EH (cell line): Measurements from ENCODE around the gene IDH3A.
A peak's percentile ranks its signal among the peaks of the same experiment; 100 is the strongest.

ENCODE experiments used
- DNase-seq: peaks from one replicate; pipeline ENCODE4 v3.0.0-alpha.2; 2015; ENCODE audit warnings: low read depth

IDH3A gene

GRCh38 chr15:78149068-78149804, at the start of gene IDH3A:
Gene IDH3A, plus strand, starts transcription at chr15:78149362. Its CDS starts 42 bp downstream, at chr15:78149404.
- DNase-seq, result peak; percentile 96

DNA sequence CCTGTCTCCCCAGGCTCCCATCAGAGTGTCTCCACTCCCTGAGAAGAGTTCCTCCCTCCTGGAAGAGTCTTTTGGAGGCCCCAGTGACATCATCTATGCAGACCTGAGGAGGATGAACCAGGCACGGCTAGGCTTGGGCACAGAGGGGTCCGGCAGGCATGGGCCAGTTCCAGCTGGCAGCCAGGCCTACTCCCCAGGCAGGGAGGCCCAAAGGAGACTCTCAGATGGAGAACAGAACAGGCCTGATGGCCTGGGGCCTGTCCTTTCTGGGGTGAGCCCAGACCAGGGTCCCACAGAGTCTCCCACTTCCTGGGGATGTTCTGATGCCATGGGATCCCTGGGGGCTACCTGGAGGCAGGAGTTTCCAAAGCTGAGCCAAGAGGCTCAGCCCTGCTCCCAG, 48.3 kb upstream of the IDH3A start:
- no peak for DNase-seq

GRCh38 chr15:78101423-78102105, 47.6 kb upstream of the IDH3A start:
- DNase-seq, result no peak

DNA sequence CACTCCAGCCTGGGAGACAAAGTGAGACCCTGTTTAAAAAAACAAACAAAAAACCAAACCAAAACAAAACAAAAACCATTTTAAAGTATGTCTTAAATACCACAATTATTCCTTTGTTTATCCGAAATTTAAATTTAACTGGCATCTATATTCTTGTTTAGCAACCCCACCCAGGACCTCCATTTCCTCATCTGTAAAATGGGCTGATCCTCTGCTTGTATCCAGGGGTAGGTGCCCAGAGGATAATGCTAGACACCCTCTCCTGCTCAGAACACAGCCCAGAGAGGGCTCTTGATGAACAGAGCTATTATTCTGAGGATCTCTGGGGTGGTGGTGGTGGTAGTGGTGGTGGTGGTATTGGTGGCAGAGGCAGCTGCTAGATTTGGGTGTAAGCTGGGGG, 47.0 kb upstream of the IDH3A start:
- no peak for DNase-seq

DNA sequence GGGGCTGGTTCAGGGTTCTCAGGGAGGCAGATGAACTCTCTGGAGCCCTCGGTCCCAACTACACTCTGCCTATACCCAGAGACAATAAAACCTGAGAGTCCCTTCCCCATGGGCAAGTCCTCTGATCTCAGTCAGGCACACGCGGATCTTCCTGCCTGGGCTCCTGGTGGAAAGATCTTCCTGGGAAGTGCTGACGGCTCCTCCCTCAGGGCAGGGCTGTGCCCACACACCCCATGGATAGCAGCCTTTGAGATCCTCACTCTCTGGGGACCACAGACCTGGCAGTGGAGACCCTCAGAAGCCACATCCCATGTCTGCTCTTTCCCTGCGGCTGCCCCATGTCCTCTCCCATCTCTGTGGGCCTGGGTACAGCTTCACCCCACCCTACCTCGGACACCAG, 46.4 kb upstream of the IDH3A start:
- DNase-seq, result no peak

GRCh38 chr15:78103406-78104118, 45.6 kb upstream of the IDH3A start:
- DNase-seq, result no peak

GRCh38 chr15:78104119-78104479, 45.1 kb upstream of the IDH3A start:
- no peak for DNase-seq

DNA sequence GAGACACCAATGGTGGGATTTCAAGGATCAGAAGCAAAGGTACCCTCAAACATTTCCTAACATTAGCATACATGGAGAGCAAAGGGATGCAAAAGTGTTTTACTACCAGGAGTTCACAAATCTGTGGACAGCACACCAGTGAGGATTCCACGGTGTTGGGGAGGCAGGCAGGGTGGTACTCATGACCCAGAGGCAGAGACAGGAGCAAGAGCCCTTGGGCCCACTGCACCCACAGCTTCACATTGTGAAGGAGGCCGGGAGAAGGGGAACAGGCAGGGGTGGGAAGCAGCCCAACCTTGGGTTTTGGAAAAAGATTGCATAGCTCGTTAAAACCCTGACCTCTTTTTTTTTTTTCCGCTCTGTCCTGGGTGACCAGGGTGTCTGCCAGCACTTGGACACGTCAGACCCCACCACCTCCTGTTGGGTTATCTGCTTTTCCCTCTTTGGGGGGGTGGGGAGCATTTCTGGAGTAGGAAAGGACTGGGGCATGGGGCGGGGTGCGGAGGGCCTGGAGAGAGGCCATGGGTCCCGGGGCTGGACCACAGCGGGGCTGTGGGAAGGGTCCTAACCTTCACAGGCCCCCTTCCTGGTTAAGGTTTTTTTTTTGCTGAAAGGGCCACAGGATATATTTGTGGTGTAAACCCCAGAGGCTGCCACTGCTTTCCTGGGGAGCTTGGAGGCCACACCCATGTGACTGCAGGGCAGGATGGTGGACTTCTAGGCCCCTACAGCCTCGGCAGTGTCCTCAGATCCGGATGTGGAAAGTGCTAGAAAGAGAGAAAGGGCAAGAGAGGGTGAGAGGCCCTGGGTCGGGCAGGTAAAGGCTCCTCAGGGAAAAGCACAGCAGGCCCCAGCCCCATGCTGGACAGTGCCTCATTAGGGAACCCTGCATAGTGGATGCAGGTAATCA, 44.3 kb upstream of the IDH3A start:
- no peak for DNase-seq

- DNase-seq, result peak; percentile 49
These were observed 43.5 kb upstream of the IDH3A start for GRCh38 chr15:78105476-78106241.

DNA sequence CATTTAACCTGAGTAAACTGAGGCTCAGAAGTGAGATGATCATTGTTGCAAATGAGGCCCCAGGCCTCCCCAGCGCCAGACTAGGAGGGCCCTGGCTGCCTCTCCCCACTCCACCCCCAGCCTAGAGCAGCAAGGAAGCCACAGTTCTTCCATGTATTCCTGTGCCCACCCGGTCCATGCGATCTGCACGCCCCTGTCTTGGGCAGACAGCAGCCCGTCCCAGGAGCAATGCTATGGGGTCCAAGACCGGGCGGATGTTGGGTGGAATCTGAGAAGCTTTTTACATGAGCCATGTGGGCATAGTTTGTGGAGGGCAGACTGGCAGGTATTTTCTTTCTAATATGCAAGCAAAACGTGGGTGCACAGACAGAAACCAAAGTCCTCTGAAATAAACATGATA, 41.7 kb upstream of the IDH3A start:
- DNase-seq, result no peak

DNA sequence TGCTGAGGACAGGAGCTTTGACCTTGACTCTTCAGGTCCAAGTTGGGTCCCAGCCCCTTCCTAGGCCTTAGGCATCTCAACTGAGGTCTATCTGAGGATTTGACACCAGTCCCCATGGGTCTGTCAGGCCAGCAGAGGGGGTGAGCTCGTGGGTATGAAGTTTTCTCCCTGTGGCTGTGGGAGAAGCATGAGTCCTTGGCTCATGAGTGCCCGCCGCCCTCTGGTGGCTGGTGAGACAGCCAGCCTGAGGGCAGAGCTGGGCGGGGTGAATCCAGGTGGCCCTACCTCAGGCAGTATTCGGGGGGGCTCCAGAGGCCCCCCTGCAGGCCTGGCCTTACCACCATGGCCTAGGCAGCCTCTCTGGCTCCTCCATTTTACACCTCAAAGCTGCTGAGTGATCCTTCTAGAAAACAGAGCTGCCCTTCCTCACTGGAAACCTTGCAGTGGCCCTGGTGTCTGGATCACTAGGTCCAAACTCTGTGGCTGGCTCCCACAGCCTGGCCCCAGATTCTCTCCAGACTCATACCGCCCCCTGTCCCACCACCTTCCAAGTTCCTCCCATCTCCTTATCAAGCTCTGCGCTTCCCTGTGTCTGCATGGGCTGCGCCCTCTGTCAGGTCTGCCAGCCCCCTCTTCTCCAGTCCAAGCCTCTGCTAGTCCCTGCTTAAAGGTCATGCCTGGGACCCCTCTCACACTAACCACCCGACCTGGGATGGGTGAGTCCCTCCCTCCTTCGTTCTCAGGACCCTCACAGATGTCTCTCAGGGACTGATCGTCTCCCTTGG, 40.7 kb upstream of the IDH3A start:
- DNase-seq, result peak; percentile 89

GRCh38 chr15:78109156-78109555, 40.0 kb upstream of the IDH3A start:
- no peak for DNase-seq

DNA sequence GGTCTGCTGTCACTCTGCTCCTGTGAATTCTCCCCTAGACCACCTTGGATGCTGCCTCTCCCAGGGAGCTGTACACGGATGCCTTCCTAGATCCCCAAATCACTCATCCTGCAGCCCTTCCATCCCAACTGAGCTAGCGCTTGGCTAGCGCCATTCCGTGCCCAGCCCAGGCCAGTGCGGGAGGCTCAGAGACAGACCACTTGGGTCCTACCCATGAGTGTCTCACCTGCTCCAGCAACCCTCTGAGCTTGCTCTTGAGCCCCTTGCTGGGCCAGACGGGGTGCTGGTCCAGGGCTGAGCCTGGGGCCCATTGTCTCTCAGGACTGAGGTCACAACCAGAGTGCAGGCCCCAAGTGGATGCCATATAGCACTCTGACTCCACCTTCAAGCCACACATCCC, 39.1 kb upstream of the IDH3A start:
- DNase-seq, result no peak

GRCh38 chr15:78110916-78111475, 38.2 kb upstream of the IDH3A start:
- DNase-seq, result no peak

DNA sequence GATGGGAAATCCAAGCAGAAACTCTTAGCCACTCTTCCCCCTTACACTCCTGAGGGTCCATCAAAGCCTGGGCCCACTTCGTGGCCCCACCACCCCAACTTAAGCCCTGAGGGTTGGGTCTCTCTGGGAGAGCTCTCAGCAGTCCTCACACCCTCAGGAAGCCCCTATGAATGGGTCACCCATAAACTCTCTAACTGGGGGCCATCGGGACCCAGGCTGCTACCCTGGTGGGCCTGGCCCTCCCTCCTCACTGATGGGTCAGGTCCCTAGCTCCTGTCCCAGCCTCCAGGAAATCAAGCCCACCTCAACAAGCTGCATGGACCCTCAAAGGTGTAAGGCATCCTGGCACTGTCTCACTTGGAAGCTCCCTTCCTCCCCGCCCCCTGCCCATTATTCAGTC, 37.4 kb upstream of the IDH3A start:
- DNase-seq, result no peak

DNA sequence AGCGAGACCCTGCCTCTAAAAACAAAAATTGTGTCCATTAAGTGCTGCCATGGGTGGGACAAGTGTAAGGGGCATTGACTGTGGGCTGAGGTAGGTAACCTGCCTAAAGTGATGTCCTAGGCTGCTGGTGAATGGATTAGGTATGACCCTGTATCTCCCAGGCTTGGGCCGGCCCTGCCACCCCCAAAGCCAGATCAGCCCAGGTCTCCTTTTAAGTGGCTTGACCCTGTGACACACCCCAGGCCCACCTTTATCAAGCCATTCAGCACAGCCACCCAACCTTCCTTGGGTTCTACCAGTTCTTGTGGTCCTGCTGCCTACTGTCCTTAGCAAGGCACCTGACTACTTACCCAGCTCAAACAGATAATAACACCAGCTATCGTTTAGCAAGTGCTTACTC, 36.6 kb upstream of the IDH3A start:
- no peak for DNase-seq

- no peak for DNase-seq
These were observed 28.6 kb upstream of the IDH3A start for GRCh38 chr15:78120523-78120922.

DNA sequence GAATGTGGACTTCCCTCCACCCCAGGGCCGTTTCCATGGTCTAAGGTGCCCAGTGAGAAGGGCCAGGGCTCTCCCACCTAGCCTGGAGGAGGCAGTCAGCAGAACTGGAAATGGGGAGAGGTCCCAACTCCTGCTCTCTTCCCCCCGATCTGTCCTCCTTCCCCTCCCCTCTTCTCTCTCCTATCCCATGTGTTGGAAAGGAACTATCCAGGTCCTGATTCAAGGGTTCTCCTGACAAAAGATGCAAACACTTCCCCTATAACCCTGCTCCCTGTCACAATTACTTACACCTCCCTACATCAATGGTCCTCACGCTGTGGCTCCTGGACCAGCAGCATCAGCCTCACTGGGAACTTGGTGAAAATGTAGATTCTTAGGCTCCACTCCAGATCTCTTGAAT, 23.9 kb upstream of the IDH3A start:
- no peak for DNase-seq

- DNase-seq, result no peak
These were observed 21.3 kb upstream of the IDH3A start for GRCh38 chr15:78127882-78128281.

- DNase-seq, result peak; percentile 20
These were observed 19.9 kb upstream of the IDH3A start for GRCh38 chr15:78129077-78129750.
